ENCODE results near the gene IQCK. TPM values are rescaled to one million over a fixed set of nuclear protein-coding genes. Genes with fewer than 3 reads are reported as not detected.

The IQCK gene
- total RNA-seq, 4 donors from 2014 or later: 49.7 to 103 (median 94.2) TPM

GRCh38 chr16:19771040-19771439 is 53.0 kb downstream of the IQCK start:
- no peaks in the 10 kb centered on the region for H3K9me3 ChIP-seq
- DNase-seq: peak; percentile 33 to 45
- 48 to 49% methylated on average over 3 of the region's 3 CpGs for WGBS, 2 donors
- peak overlapping the region in 1 of 3 donors; percentile 26 for H3K27ac ChIP-seq
- intact Hi-C loops (cut with DNase I): no loop called here
- H3K27me3 ChIP-seq: no peaks in the 10 kb centered on the region
- no peak overlapping the region for H3K4me3 ChIP-seq (replicated peaks in 1 of 3)
- H3K36me3 ChIP-seq: no peaks in the 10 kb centered on the region
- peaks cover 15 to 22% of the 10 kb centered on the region in 2 donors for H3K4me1 ChIP-seq
- TF ChIP-seq, protein P1, sequence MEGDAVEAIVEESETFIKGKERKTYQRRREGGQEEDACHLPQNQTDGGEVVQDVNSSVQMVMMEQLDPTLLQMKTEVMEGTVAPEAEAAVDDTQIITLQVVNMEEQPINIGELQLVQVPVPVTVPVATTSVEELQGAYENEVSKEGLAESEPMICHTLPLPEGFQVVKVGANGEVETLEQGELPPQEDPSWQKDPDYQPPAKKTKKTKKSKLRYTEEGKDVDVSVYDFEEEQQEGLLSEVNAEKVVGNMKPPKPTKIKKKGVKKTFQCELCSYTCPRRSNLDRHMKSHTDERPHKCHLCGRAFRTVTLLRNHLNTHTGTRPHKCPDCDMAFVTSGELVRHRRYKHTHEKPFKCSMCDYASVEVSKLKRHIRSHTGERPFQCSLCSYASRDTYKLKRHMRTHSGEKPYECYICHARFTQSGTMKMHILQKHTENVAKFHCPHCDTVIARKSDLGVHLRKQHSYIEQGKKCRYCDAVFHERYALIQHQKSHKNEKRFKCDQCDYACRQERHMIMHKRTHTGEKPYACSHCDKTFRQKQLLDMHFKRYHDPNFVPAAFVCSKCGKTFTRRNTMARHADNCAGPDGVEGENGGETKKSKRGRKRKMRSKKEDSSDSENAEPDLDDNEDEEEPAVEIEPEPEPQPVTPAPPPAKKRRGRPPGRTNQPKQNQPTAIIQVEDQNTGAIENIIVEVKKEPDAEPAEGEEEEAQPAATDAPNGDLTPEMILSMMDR (IDR thresholded peaks at IDR 0.05): no peak
- TF ChIP-seq POLR2A (IDR thresholded peaks at IDR 0.05): no peak

- DNase-seq: no peak
- no peak overlapping the region for H3K4me3 ChIP-seq (replicated peaks in 1 of 3)
- 61 to 69% methylated on average over 4 of the region's 4 CpGs for WGBS, 2 donors
- peaks cover 10 to 18% of the 10 kb centered on the region in 2 donors for H3K4me1 ChIP-seq
- TF ChIP-seq POLR2A (IDR thresholded peaks at IDR 0.05): no peak
- TF ChIP-seq, protein P1 (IDR thresholded peaks at IDR 0.05): no peak
- intact Hi-C loops (cut with DNase I): no loop called here
- H3K36me3 ChIP-seq: no peaks in the 10 kb centered on the region
- no peaks in the 10 kb centered on the region for H3K9me3 ChIP-seq
- H3K27me3 ChIP-seq: no peaks in the 10 kb centered on the region
- H3K27ac ChIP-seq: peak overlapping the region in 1 of 3 donors; percentile 26
These were observed 53.7 kb downstream of the IQCK start for GRCh38 chr16:19771796-19772195.

GRCh38 chr16:19774024-19774423 is 56.0 kb downstream of the IQCK start:
- no peaks in the 10 kb centered on the region for H3K36me3 ChIP-seq
- peaks cover 10 to 16% of the 10 kb centered on the region in 2 donors for H3K4me1 ChIP-seq
- intact Hi-C loops (cut with DNase I): no loop called here
- no peaks in the 10 kb centered on the region for H3K9me3 ChIP-seq
- 59 to 78% methylated on average over 2 of the region's 2 CpGs for WGBS, 2 donors
- no peak overlapping the region for H3K27ac ChIP-seq
- no peak for DNase-seq
- H3K27me3 ChIP-seq: no peaks in the 10 kb centered on the region
- TF ChIP-seq, protein P1 (IDR thresholded peaks at IDR 0.05): no peak
- TF ChIP-seq POLR2A (IDR thresholded peaks at IDR 0.05): no peak
- no peak overlapping the region for H3K4me3 ChIP-seq (replicated peaks in 1 of 3)

DNA sequence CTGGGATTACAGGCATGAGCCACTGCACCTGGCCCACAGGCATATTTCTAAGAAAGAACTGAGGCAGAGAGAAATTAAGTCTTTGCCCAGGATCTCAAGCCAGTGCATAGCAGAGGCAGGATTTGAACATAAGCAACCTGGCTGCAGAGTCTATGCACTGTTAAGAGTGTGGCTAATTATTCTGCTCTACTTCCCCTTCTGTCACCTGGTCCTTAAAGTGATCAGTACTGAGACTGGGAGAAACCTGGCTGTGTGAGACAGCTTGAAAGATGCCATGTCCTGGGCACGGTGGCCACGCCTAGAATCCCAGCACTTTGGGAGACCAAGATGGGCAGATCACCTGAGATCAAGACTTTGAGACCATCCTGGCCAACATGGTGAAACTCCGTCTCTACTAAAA is 58.1 kb downstream of the IQCK start:
- 94 to 100% methylated on average over 3 of the region's 3 CpGs for WGBS, 2 donors
- no peaks in the 10 kb centered on the region for H3K9me3 ChIP-seq
- peaks cover 7 to 13% of the 10 kb centered on the region in 2 donors for H3K4me1 ChIP-seq
- H3K27ac ChIP-seq: peak overlapping the region in 2 of 3 donors; percentile 78 to 81
- DNase-seq: no peak
- TF ChIP-seq, protein P1 (IDR thresholded peaks at IDR 0.05): no peak
- TF ChIP-seq POLR2A (IDR thresholded peaks at IDR 0.05): no peak
- intact Hi-C loops (cut with DNase I): no loop called here
- H3K4me3 ChIP-seq (replicated peaks in 1 of 3): no peak overlapping the region
- H3K36me3 ChIP-seq: no peaks in the 10 kb centered on the region
- H3K27me3 ChIP-seq: no peaks in the 10 kb centered on the region

- intact Hi-C loops (cut with DNase I): no loop called here
- no peak for TF ChIP-seq POLR2A (IDR thresholded peaks at IDR 0.05)
- TF ChIP-seq, protein P1 (IDR thresholded peaks at IDR 0.05): no peak
- DNase-seq: no peak
These were observed 58.5 kb downstream of the IQCK start for GRCh38 chr16:19776565-19776964.

More at GRCh38 chr16:19776565-19776964, 58.5 kb downstream of the IQCK start:
- 87 to 90% methylated on average over 12 of the region's 12 CpGs for WGBS, 2 donors
- Histone ChIP-seq H3K27ac (peak overlapping the region in 1 of 3 donors; percentile 78), H3K4me1 (peaks cover 5 to 9% of the 10 kb centered on the region in 2 donors), H3K9me3 (no peaks in the 10 kb centered on the region), H3K36me3 (no peaks in the 10 kb centered on the region), H3K27me3 (no peaks in the 10 kb centered on the region), H3K4me3 (replicated peaks in 1 of 3) (no peak overlapping the region)

Measured in thyroid gland (tissue), 4 donors.